Measurements from ENCODE around the gene ZNF439.
"Not testable (repeated sequence)": the region's sequence is repeated elsewhere in the genome, so short reads cannot be mapped to it uniquely, and the experiment has no call there.

The ZNF439 gene

DNA sequence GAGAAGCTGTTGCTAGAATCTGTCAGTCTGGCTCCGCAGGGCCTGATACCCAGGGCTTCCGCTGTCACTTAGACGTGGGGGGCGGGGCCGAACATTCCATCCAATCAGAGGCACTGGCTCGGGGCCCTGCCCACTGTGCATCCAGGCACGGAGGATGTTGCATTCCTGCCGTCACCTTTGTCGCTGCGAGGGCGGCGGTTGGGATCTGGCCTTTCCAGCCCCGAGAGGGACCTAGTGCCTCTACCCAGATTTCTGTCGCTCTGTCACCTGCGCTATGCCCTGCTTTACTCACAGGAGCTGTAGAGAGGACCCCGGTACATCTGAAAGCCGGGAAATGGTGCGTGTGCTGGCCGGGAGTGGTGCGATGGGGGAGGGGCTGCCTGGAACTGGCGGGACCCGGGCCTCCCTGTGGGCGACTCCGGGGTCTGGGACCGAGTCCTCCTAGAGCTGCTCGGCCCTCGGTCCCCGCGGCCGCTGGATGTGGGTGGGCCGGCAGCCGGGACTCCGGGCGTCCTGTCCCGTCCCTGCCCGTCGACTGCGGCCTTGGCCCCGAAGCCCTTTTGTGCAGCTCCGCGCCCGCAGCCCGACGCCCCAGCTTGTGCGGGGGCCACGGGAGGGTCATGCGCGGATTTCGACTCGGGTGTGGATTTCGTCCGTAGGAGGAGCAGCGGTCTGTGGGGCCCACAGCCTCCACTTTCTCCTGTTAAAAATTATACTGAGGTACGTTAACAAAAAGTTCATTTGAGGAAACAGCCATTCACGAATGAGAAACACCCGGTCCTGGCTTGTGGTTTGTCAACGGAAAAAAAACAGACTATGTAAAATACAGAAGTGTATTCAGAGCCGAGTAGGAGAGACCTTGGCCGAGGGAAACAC, at the start of gene ZNF439:
ZNF439 (plus strand) TSS at position 133 of the 876 bp plus-strand sequence; CDS start at position 275, 142 bp downstream.
- peak; percentile 77 for DNase-seq (ENCODE audit: low read depth)

GRCh38 chr19:11806354-11807098, 42.0 kb upstream of the ZNF439 start:
- no peak for DNase-seq (ENCODE audit: low read depth)

- DNase-seq (ENCODE audit: low read depth): no peak
Observed at GRCh38 chr19:11807099-11807380, 41.5 kb upstream of the ZNF439 start.

DNA sequence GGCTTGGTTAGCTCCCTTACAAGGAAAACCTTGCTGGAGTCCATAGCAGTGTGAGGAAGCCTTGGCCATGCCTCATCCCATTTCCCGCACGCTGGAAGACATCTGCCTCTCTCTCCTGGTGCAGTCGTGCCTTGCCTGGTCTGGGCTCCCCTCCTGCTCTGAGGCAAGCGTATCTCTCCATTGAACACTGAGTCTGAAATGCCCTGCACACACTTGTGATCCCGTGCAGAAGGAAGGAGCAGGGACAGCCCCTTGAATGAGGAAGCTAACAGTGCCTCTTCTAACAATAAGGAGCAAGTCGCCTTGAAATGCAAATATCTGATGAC, 34.9 kb upstream of the ZNF439 start:
- no peak for DNase-seq (ENCODE audit: low read depth)

DNA sequence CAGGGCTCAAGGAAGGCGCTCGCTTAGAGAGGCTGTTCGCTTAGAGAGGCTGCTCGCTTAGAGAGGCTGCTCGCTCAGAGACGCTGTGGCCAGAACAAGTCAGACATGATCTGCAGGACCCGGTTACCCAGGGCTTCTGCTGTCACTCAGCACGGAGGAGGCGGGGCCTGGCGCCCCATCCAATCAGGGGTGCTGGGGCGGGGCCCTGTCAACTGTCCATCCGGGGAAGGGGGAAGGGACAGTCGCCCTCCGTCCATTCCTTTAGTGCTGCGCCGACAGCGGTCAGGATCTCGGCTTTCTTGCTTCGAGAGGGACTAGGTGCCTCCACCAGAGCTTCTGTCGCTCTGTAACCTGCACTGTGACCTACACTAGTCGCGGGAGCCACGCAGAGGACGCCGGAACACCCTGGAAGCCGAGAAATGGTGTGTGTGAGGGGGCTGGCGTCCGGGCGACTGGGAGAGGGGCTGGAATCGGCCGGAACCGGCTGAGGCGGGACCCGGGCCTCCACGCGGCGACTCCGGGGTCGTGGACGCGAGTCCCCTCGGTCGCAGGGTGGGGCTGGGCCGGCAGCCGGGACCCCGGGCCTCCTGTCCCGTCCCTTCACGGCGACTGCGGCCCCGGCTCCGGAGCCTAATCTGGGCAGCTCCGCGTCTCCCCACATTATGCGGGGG, 34.4 kb upstream of the ZNF439 start, which contains the start of gene ZNF440:
ZNF440 (plus strand) TSS at position 245 of the 671 bp plus-strand sequence; CDS start at position 420, 175 bp downstream.
- peak; percentile 86 for DNase-seq (ENCODE audit: low read depth)

DNA sequence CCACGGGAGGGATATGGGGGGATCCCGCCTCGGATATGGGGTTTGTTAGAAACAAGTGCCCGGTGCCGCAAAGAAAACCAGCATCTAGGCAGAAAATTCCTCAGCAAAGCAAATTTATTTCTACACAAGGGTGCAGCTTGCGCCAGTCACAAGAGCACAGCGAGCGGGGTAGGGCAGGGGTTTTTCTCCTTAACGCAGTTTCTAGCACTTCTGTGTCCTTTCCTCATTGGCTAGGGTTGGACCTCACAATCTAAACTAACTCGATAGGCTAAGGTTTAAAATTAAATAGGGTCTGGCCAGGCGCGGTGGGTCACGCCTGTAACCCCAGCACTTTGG, 33.9 kb upstream of the ZNF439 start:
- DNase-seq (ENCODE audit: low read depth): no peak

GRCh38 chr19:11821474-11822109, 26.9 kb upstream of the ZNF439 start:
- no peak for DNase-seq (ENCODE audit: low read depth)

DNA sequence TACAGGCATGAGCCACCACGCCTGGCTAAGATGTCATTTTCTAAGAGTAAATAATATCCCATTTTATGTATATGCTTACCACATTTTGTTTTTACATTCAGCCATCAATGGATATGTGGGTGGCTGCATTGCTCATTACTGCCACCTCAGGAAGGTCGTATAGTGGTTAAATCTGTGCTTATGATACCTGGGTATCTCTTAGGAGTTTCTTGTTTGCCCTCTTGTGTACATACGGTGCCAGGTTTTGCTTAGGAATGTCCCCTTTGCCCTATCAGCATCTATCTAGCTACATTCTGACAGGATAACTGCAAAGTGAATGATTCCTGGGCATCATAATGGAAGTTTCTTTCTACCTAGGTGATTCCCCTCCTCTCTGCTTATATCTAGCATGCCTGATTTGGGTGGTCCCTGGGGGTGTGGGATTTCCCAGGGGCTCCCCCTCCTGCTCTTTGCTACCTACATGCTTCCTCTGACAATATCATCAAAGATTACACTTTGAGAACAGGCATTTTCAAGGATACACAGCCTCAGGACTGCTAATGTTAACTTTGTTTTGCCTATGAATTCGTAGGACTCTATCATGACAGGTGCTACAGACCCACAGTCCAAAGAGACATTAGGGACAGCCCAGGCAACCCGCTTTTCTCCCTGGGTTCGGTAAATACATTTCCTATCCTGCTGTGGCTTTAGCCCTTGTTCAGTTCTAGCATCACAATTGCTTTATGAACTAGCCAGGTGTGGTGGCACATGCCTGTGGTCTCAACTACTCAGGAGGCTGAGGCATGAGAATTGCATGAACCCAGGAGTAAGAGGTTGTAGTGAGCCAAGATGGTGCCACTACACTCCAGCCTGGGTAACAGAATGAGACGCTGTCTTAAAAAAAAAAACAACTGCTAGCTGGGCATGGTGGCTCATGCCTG, 19.3 kb upstream of the ZNF439 start:
- DNase-seq (ENCODE audit: low read depth): not testable (repeated sequence)

- DNase-seq (ENCODE audit: low read depth): no peak
Observed at GRCh38 chr19:11832253-11832912, 16.1 kb upstream of the ZNF439 start.

DNA sequence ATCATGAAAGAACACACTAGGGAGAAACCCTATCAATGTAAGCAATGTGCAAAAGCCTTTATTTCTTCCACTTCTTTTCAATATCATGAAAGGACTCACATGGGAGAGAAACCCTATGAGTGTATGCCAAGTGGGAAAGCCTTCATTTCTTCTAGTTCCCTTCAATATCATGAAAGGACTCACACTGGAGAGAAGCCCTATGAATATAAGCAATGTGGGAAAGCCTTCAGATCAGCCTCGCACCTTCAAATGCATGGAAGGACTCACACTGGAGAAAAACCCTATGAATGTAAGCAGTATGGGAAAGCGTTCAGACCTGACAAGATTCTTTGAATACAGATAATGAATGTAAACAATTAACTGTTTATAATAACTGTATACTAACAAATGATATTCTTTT, 15.0 kb upstream of the ZNF439 start:
- no peak for DNase-seq (ENCODE audit: low read depth)

DNA sequence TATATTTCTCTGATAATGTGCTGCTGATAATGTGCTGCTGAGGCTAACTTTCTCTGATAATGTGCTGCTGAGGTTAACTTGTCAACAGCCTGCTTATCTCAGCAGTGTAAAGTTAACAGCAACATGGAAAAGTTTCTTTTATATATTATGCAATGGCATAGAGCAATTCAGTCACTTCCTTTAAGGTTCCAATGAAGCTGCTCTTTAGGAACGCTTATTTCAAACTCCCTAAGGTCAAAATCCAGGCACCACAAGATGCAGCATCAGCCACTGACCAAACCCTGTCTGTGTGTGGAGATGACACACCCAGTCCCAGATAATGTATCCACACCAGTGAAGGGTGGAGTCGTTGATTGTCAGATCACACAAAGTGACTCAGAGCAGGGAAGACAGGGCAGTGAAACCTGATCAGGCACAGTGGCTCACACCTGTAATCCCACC, 12.9 kb upstream of the ZNF439 start:
- not testable (repeated sequence) for DNase-seq (ENCODE audit: low read depth)

DNA sequence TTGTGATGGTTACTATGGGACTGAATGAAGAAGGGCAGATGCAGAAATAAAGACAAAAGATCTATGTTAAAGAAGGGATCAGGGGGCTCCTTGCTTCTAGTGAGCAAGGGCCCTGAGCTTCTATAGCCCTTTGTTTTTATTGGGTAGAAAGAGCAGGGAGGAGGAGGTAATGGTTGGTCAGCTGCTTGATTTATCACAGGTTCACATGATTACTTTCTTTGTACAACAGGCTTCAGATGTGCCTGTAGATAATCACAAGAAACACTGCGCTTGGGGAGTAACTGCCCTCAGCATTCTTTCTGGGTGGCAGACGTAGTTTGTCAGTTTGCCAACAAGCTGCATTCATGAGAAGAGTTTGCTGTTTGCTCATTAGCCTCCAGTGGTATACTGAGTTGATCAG, 4.8 kb upstream of the ZNF439 start:
- DNase-seq (ENCODE audit: low read depth): no peak

DNA sequence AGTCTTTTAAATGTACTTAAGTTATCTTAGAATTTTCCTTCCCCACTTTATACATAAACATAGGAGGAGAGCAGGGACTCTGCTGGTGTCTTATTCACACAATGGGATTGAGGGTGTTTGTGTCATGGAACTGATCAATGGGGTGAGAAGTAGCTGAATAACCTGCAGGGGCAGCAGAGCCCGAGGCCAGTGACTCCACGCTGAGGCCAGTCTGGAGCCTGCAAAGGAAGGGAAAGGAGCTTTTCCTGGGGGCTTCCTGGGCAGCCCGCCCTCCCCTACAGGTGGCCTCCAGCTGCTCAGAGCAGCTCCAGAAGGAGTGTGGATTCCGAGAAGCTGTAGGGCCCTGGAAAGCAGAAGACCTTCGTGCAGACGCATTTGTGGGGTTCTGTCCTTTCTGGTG, 911 bp upstream of the ZNF439 start:
- not testable (repeated sequence) for DNase-seq (ENCODE audit: low read depth)

DNA sequence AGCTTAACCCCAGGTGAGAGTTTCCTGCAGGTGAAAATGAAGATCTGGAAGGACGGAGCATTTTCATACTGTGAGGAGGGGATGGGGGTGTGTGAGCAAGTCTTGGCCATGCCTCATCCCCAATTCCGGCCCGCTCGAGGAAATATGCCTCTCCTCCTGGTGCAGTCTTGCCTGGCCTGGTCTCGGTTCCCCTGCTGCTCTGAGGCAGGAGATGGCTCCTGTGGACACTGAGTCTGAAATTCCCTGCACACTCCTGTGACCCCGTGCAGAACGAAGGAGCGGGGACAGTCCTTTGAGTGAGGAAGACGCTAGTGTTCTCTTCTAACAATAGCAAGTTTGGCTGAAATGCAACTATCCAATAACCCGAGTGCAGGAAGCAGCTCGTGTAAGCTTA, 329 bp upstream of the ZNF439 start:
- DNase-seq (ENCODE audit: low read depth): no peak

DNA sequence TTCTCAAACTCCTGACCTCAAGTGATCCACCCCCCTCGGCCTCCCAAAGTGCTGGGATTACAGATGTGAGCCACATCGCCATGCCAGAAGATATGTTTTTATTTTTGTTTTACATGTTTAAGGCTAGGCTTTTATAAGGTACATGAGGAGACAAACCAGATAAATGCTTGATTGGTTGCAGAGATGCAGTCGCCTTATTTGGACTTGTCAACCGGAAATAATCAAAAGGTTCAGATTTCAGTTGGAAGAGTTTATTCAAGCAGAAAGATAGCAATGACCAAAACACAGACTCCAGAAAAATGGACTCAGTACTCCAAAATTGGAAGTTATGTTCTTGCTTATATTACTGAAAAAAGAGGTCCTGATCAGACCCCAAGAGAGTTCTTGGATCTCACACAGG, 1.8 kb downstream of the ZNF439 start:
- DNase-seq (ENCODE audit: low read depth): not testable (repeated sequence)

GRCh38 chr19:11853358-11853757, 4.8 kb downstream of the ZNF439 start:
- no peak for DNase-seq (ENCODE audit: low read depth)

- no peak for DNase-seq (ENCODE audit: low read depth)
Observed at GRCh38 chr19:11856596-11857250, 8.2 kb downstream of the ZNF439 start.

DNA sequence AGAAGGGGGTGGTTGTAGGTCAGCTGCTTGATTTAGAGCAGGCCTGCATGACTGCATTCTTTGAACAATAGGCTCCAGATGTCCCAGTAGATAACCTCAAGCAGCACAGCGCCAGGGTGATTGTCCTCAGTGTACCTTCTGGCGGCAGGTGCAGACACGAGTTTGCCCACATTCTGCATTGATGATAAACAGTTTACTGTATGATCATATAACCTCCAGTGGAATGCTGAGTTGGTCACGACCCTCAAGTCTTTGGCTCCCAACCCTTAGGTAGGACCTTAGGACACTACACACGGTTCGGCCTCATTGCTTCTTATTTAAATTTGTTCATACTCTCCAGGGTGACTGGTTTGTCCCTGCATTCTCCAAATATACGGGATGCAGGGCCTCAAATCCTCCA, 12.2 kb downstream of the ZNF439 start:
- DNase-seq (ENCODE audit: low read depth): no peak

DNA sequence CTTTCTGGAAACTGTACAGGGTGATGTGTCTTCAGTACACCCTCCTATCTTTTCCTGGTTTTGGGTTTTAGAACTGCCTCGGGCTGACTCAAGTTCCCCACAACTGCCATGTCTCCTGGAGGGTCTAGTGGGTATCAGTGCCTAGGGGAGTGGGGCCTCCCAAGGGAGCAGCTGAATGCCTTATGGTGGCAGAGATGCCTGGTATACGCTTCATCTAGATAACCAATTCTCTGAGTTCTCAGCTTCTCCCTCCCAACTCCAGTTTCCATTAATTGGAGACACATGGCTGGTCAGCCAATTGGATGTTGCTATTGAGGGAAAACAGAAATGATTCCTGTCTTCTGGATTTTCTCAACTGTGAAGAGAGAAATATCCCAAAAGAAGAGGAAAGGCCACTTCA, 12.8 kb downstream of the ZNF439 start:
- no peak for DNase-seq (ENCODE audit: low read depth)

GRCh38 chr19:11867766-11868165, 19.2 kb downstream of the ZNF439 start:
- DNase-seq (ENCODE audit: low read depth): not testable (repeated sequence)
